Tongue (tissue), 3 donors: ENCODE measurements around the gene MYBPC1. TPM values are rescaled to one million over a fixed set of nuclear protein-coding genes. Genes with fewer than 3 reads are reported as not detected.
"Not testable (repeated sequence)": the region's sequence is repeated elsewhere in the genome, so short reads cannot be mapped to it uniquely, and the experiment has no call there.

Source experiments
- DNase-seq: peaks from one replicate; pipeline ENCODE4 v3.0.0-alpha.2; 2015
- small RNA-seq: library from RNA; depleted of rRNA; stranded (forward); fragments of <200 nt; gene quantifications from one replicate; pipeline ENCODE3, GENCODE V24; 2014; ENCODE audit warnings: low replicate concordance
- total RNA-seq: library from RNA; depleted of rRNA; stranded (reverse); fragments of >200 nt; gene quantifications from one replicate; pipeline ENCODE4 v1.2.3, GENCODE V29; 2014

Gene MYBPC1
- total RNA-seq, 1 donor from 2014 or later: 2,862 TPM

DNA sequence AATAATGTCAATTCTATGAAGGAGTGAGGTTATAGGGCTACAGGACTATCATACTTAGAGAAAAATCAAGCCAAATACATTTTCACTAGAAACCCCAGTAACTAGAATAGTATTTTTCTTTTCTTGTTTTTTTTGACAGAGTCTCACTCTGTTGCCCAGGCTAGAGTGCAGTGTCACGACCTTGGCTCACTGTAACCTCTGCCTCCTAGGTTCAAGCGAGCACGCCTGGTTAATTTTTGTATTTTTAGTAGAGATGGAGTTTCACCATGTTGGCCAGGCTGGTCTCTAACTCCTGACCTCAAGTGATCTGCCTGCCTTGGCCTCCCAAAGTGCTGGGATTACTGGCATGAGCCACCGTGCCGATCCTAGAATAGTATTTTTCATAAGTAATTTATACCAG is 139.7 kb downstream of the MYBPC1 start:
- DNase-seq: not testable (repeated sequence)

Small RNAs within 50 kb of the gene (small RNA-seq; reads per million reads assigned to genes)
- not detected for gene RNY1P16

Other genes starting within 250 kb of the MYBPC1 start
- gene ARL1, start 187.2 kb upstream of the MYBPC1 start, total RNA-seq: 108 TPM
- gene SPIC, start 119.6 kb upstream of the MYBPC1 start, total RNA-seq: not detected
- 30.2 TPM for gene CHPT1, start 102.7 kb downstream of the MYBPC1 start, total RNA-seq
- not detected for gene SYCP3, start 144.5 kb downstream of the MYBPC1 start, total RNA-seq
- 29.0 TPM for gene GNPTAB, start 236.0 kb downstream of the MYBPC1 start, total RNA-seq